A549 (cell line): ENCODE data around the gene PTGFR.

Experiments used
- EP300 ChIP-seq, 2 experiments: fragments of >200 bp; sonication (Bioruptor Twin); formaldehyde crosslinking; IDR thresholded peaks; 2 replicates in 1 of 2; 3 replicates in 1 of 2; pipeline ENCODE4 v1.6.1; 2016 to 2017
- MAX ChIP-seq: IDR thresholded peaks from 2 replicates; pipeline ENCODE4 v1.6.1; 2012
- MAZ ChIP-seq: fragments of 150-350 bp; IDR thresholded peaks from 2 replicates; pipeline ENCODE4 v1.6.1; 2014; ENCODE audit warnings: antibody characterized with exemption, low read depth, low read length, borderline replicate concordance
- MYC ChIP-seq: IDR thresholded peaks from 2 replicates; pipeline ENCODE4 v1.6.1; 2012; ENCODE audit warnings: mild to moderate bottlenecking, inconsistent platforms, low read length, improper control_type of control experiment, borderline replicate concordance
- PHF8 ChIP-seq: fragments of 200-600 bp; sonication (generic); IDR thresholded peaks from 2 replicates; pipeline ENCODE4 v1.6.1; 2016; ENCODE audit warnings: low read depth, mild to moderate bottlenecking, antibody characterized with exemption, moderate library complexity, borderline replicate concordance
- POLR2A ChIP-seq: IDR thresholded peaks from 2 replicates; pipeline ENCODE4 v1.6.1; 2012; ENCODE audit warnings: mild to moderate bottlenecking, low read length
- RCOR1 ChIP-seq: fragments of 150-350 bp; IDR thresholded peaks from 2 replicates; pipeline ENCODE4 v1.6.1; 2014; ENCODE audit warnings: antibody characterized with exemption, low read length, low read depth
- RFX5 ChIP-seq: fragments of 450-650 bp; IDR thresholded peaks from 2 replicates; pipeline ENCODE4 v1.7.1; 2014; ENCODE audit warnings: antibody characterized with exemption, mild to moderate bottlenecking, moderate library complexity
- SREBF2 ChIP-seq: fragments of 450-650 bp; IDR thresholded peaks from 2 replicates; pipeline ENCODE4 v1.6.1; 2014; ENCODE audit warnings: mild to moderate bottlenecking, moderate library complexity
- ZC3H11A ChIP-seq: fragments of 450-650 bp; IDR thresholded peaks from 2 replicates; pipeline ENCODE4 v1.6.1; 2014; ENCODE audit warnings: antibody characterized with exemption, mild to moderate bottlenecking
- TF ChIP-seq, protein P1 (sequence below): fragments of 450-650 bp; IDR thresholded peaks from 2 replicates; pipeline ENCODE4 v1.6.1; 2014; ENCODE audit warnings: antibody characterized with exemption
- TF ChIP-seq, protein P2 (sequence below): fragments of >200 bp; sonication (Bioruptor Twin); formaldehyde crosslinking; IDR thresholded peaks from 3 replicates; pipeline ENCODE4 v1.5.1; 2016

DNA sequence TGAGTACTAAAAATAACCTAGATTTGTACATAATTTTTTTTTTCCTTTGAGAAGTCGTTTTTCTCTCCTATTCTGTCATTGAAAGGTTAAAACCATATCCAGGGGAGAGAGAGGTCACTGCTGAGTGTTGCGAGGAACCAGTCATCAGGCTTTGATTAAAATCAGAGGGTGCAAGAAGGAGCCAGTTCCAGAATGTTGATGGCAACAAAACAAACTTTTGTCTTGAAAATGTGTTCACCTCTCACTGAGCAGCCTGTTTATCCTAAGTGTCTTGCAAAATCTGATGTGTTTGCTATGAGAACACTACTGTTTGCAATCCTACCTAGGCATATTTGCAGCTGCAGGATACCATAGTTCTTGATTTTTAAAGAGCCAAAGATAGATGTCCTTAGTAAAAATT lies 25.9 kb downstream of the PTGFR start:
- no peak for TF ChIP-seq POLR2A
- TF ChIP-seq PHF8: no peak
- no peak for TF ChIP-seq MAZ
- TF ChIP-seq, protein P1, sequence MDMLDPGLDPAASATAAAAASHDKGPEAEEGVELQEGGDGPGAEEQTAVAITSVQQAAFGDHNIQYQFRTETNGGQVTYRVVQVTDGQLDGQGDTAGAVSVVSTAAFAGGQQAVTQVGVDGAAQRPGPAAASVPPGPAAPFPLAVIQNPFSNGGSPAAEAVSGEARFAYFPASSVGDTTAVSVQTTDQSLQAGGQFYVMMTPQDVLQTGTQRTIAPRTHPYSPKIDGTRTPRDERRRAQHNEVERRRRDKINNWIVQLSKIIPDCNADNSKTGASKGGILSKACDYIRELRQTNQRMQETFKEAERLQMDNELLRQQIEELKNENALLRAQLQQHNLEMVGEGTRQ: no peak
- TF ChIP-seq, protein P2, sequence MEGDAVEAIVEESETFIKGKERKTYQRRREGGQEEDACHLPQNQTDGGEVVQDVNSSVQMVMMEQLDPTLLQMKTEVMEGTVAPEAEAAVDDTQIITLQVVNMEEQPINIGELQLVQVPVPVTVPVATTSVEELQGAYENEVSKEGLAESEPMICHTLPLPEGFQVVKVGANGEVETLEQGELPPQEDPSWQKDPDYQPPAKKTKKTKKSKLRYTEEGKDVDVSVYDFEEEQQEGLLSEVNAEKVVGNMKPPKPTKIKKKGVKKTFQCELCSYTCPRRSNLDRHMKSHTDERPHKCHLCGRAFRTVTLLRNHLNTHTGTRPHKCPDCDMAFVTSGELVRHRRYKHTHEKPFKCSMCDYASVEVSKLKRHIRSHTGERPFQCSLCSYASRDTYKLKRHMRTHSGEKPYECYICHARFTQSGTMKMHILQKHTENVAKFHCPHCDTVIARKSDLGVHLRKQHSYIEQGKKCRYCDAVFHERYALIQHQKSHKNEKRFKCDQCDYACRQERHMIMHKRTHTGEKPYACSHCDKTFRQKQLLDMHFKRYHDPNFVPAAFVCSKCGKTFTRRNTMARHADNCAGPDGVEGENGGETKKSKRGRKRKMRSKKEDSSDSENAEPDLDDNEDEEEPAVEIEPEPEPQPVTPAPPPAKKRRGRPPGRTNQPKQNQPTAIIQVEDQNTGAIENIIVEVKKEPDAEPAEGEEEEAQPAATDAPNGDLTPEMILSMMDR: no peak
- no peak for TF ChIP-seq EP300 (IDR thresholded peaks at IDR 0.05)
- no peak for TF ChIP-seq RFX5
- TF ChIP-seq SREBF2: no peak
- TF ChIP-seq MYC: no peak
- no peak for TF ChIP-seq MAX
- no peak for TF ChIP-seq RCOR1
- TF ChIP-seq ZC3H11A: no peak
